ENCODE results near the gene TDRKH. TPM values are rescaled to one million over a fixed set of nuclear protein-coding genes. Genes with fewer than 3 reads are reported as not detected.

TDRKH gene
- total RNA-seq, 1 donor from 2014 or later, result 12.3 TPM

GRCh38 chr1:151801846-151802245 lies 11.5 kb upstream of the TDRKH start:
- Histone ChIP-seq H3K36me3 (no peaks in the 10 kb centered on the region), H3K4me3 (no peak overlapping the region), H3K4me1 (no peaks in the 10 kb centered on the region), H3K27me3 (ENCODE audit: low read depth) (no peaks in the 10 kb centered on the region), H3K9me3 (no peaks in the 10 kb centered on the region), H3K27ac (no peak overlapping the region)
- no peak for ATAC-seq
- no peak for TF ChIP-seq CTCF (IDR thresholded peaks at IDR 0.05)
- intact Hi-C loops (cut with DNase I), result no loop called here
- no peak for DNase-seq

GRCh38 chr1:151801310-151801820 lies 11.1 kb upstream of the TDRKH start:
- TF ChIP-seq CTCF (IDR thresholded peaks at IDR 0.05), result no peak
- Histone ChIP-seq H3K4me3 (no peak overlapping the region), H3K27ac (no peak overlapping the region), H3K9me3 (no peaks in the 10 kb centered on the region), H3K4me1 (no peaks in the 10 kb centered on the region), H3K36me3 (no peaks in the 10 kb centered on the region), H3K27me3 (ENCODE audit: low read depth) (no peaks in the 10 kb centered on the region)
- intact Hi-C loops (cut with DNase I), result no loop called here
- DNase-seq (no peak), ATAC-seq (no peak)

- H3K4me3 ChIP-seq, result no peak overlapping the region
- no peak overlapping the region for H3K27ac ChIP-seq
- TF ChIP-seq CTCF (IDR thresholded peaks at IDR 0.05), result no peak
- H3K27me3 ChIP-seq (ENCODE audit: low read depth), result no peaks in the 10 kb centered on the region
- ATAC-seq, result no peak
- intact Hi-C loops (cut with DNase I), result no loop called here
- no peaks in the 10 kb centered on the region for H3K36me3 ChIP-seq
- H3K4me1 ChIP-seq, result no peaks in the 10 kb centered on the region
- H3K9me3 ChIP-seq, result no peaks in the 10 kb centered on the region
- DNase-seq, result no peak
Observed at GRCh38 chr1:151800830-151801229, 10.5 kb upstream of the TDRKH start.

- intact Hi-C loops (cut with DNase I), result no loop called here
- H3K27me3 ChIP-seq (ENCODE audit: low read depth), result no peaks in the 10 kb centered on the region
- no peaks in the 10 kb centered on the region for H3K9me3 ChIP-seq
- H3K36me3 ChIP-seq, result no peaks in the 10 kb centered on the region
- ATAC-seq, result no peak
- no peak for DNase-seq
- H3K4me1 ChIP-seq, result no peaks in the 10 kb centered on the region
- no peak for TF ChIP-seq CTCF (IDR thresholded peaks at IDR 0.05)
- no peak overlapping the region for H3K4me3 ChIP-seq
- H3K27ac ChIP-seq, result no peak overlapping the region
Observed at GRCh38 chr1:151799179-151800022, 9.1 kb upstream of the TDRKH start.

- DNase-seq, result no peak
- no peak for TF ChIP-seq CTCF (IDR thresholded peaks at IDR 0.05)
- intact Hi-C loops (cut with DNase I), result no loop called here
Observed at GRCh38 chr1:151798571-151798970, 8.3 kb upstream of the TDRKH start.

More at GRCh38 chr1:151798571-151798970, 8.3 kb upstream of the TDRKH start:
- Histone ChIP-seq H3K27me3 (ENCODE audit: low read depth) (no peaks in the 10 kb centered on the region), H3K36me3 (no peaks in the 10 kb centered on the region), H3K27ac (no peak overlapping the region), H3K9me3 (no peaks in the 10 kb centered on the region), H3K4me3 (no peak overlapping the region), H3K4me1 (no peaks in the 10 kb centered on the region)
- no peak for ATAC-seq

Data from lower lobe of right lung (tissue), 2 donors.